ENCODE measurements around the gene SH3GL3.

Gene SH3GL3

GRCh38 chr15:83653639-83654378, 206.7 kb downstream of the SH3GL3 start, which contains the start of gene ADAMTSL3:
ADAMTSL3 (plus strand) TSS chr15:83654123; CDS start chr15:83655762, 1,639 bp downstream.
- TF ChIP-seq YY1 (IDR thresholded peaks at IDR 0.05; ENCODE audit: insufficient read depth, insufficient read length) = no peak
- TF ChIP-seq ZNF274 (IDR thresholded peaks at IDR 0.05; ENCODE audit: low read depth, low read length) = no peak
- no peak for TF ChIP-seq SUZ12 (IDR thresholded peaks at IDR 0.05; ENCODE audit: extremely low read depth, insufficient read depth, insufficient read length)
- Histone ChIP-seq H3K27me3 (ENCODE audit: insufficient read depth, insufficient read length) (peaks cover 34% of the 10 kb centered on the region), H3K9me3 (ENCODE audit: insufficient read depth, low read length) (no peaks in the 10 kb centered on the region), H3K4me3 (ENCODE audit: insufficient read length, low read depth) (peak within 1 kb of the TSS; percentile 69), H3K9ac (ENCODE audit: insufficient read length, low read depth) (peak within 1 kb of the TSS; percentile 79), H3K36me3 (ENCODE audit: insufficient read depth, insufficient read length, low read length) (peaks cover 8% of the 10 kb centered on the region), H3K4me1 (ENCODE audit: insufficient read depth, insufficient read length) (peaks cover 8% of the 10 kb centered on the region)
- DNase-seq (ENCODE audit: low read depth, low spot score) = peak; percentile 74

- DNase-seq (ENCODE audit: low read depth, low spot score) = no peak
- Histone ChIP-seq H3K27me3 (ENCODE audit: insufficient read depth, insufficient read length) (peaks cover 34% of the 10 kb centered on the region), H3K9me3 (ENCODE audit: insufficient read depth, low read length) (no peaks in the 10 kb centered on the region), H3K4me3 (ENCODE audit: insufficient read length, low read depth) (peak overlapping the region; percentile 69), H3K4me1 (ENCODE audit: insufficient read depth, insufficient read length) (peaks cover 8% of the 10 kb centered on the region), H3K9ac (ENCODE audit: insufficient read length, low read depth) (peak overlapping the region; percentile 79), H3K36me3 (ENCODE audit: insufficient read depth, insufficient read length, low read length) (peaks cover 8% of the 10 kb centered on the region)
- TF ChIP-seq YY1 (IDR thresholded peaks at IDR 0.05; ENCODE audit: insufficient read depth, insufficient read length) = no peak
- TF ChIP-seq SUZ12 (IDR thresholded peaks at IDR 0.05; ENCODE audit: extremely low read depth, insufficient read depth, insufficient read length) = no peak
- no peak for TF ChIP-seq ZNF274 (IDR thresholded peaks at IDR 0.05; ENCODE audit: low read depth, low read length)
These were observed 207.5 kb downstream of the SH3GL3 start for GRCh38 chr15:83654379-83655236.

GRCh38 chr15:83655237-83655616, 208.1 kb downstream of the SH3GL3 start:
- Histone ChIP-seq H3K4me3 (ENCODE audit: insufficient read length, low read depth) (no peak overlapping the region), H3K9me3 (ENCODE audit: insufficient read depth, low read length) (no peaks in the 10 kb centered on the region; the same call in 1 of the 2 replicates), H3K36me3 (ENCODE audit: insufficient read depth, insufficient read length, low read length) (peaks cover 12% of the 10 kb centered on the region), H3K4me1 (ENCODE audit: insufficient read depth, insufficient read length) (peaks cover 8% of the 10 kb centered on the region), H3K27me3 (ENCODE audit: insufficient read depth, insufficient read length) (peaks cover 34% of the 10 kb centered on the region), H3K9ac (ENCODE audit: insufficient read length, low read depth) (peak overlapping the region; percentile 79)
- TF ChIP-seq SUZ12 (IDR thresholded peaks at IDR 0.05; ENCODE audit: extremely low read depth, insufficient read depth, insufficient read length) = no peak
- TF ChIP-seq YY1 (IDR thresholded peaks at IDR 0.05; ENCODE audit: insufficient read depth, insufficient read length) = no peak
- TF ChIP-seq ZNF274 (IDR thresholded peaks at IDR 0.05; ENCODE audit: low read depth, low read length) = no peak
- DNase-seq (ENCODE audit: low read depth, low spot score) = no peak

GRCh38 chr15:83656192-83656591, 209.1 kb downstream of the SH3GL3 start:
- Histone ChIP-seq H3K36me3 (ENCODE audit: insufficient read depth, insufficient read length, low read length) (peaks cover 13% of the 10 kb centered on the region), H3K4me3 (ENCODE audit: insufficient read length, low read depth) (no peak overlapping the region), H3K9me3 (ENCODE audit: insufficient read depth, low read length) (no peaks in the 10 kb centered on the region; the same call in 1 of the 2 replicates), H3K4me1 (ENCODE audit: insufficient read depth, insufficient read length) (peaks cover 6% of the 10 kb centered on the region), H3K27me3 (ENCODE audit: insufficient read depth, insufficient read length) (peaks cover 34% of the 10 kb centered on the region), H3K9ac (ENCODE audit: insufficient read length, low read depth) (no peak overlapping the region)
- no peak for DNase-seq (ENCODE audit: low read depth, low spot score)
- no peak for TF ChIP-seq YY1 (IDR thresholded peaks at IDR 0.05; ENCODE audit: insufficient read depth, insufficient read length)
- TF ChIP-seq SUZ12 (IDR thresholded peaks at IDR 0.05; ENCODE audit: extremely low read depth, insufficient read depth, insufficient read length) = no peak
- TF ChIP-seq ZNF274 (IDR thresholded peaks at IDR 0.05; ENCODE audit: low read depth, low read length) = no peak

GRCh38 chr15:83656943-83657528, 209.9 kb downstream of the SH3GL3 start:
- H3K9me3 ChIP-seq (ENCODE audit: insufficient read depth, low read length) = no peaks in the 10 kb centered on the region; the same call in 1 of the 2 replicates
- no peak overlapping the region for H3K9ac ChIP-seq (ENCODE audit: insufficient read length, low read depth)
- peaks cover 32% of the 10 kb centered on the region for H3K27me3 ChIP-seq (ENCODE audit: insufficient read depth, insufficient read length)
- peaks cover 6% of the 10 kb centered on the region for H3K4me1 ChIP-seq (ENCODE audit: insufficient read depth, insufficient read length)
- peaks cover 13% of the 10 kb centered on the region for H3K36me3 ChIP-seq (ENCODE audit: insufficient read depth, insufficient read length, low read length)
- H3K4me3 ChIP-seq (ENCODE audit: insufficient read length, low read depth) = no peak overlapping the region
- TF ChIP-seq YY1 (IDR thresholded peaks at IDR 0.05; ENCODE audit: insufficient read depth, insufficient read length) = no peak
- TF ChIP-seq SUZ12 (IDR thresholded peaks at IDR 0.05; ENCODE audit: extremely low read depth, insufficient read depth, insufficient read length) = no peak
- no peak for TF ChIP-seq ZNF274 (IDR thresholded peaks at IDR 0.05; ENCODE audit: low read depth, low read length)
- DNase-seq (ENCODE audit: low read depth, low spot score) = no peak

- DNase-seq (ENCODE audit: low read depth, low spot score) = no peak
These were observed 210.4 kb downstream of the SH3GL3 start for GRCh38 chr15:83657549-83657948.

More at GRCh38 chr15:83657549-83657948, 210.4 kb downstream of the SH3GL3 start:
- peaks cover 27% of the 10 kb centered on the region for H3K27me3 ChIP-seq (ENCODE audit: insufficient read depth, insufficient read length)
- H3K9ac ChIP-seq (ENCODE audit: insufficient read length, low read depth) = no peak overlapping the region
- no peak overlapping the region for H3K4me3 ChIP-seq (ENCODE audit: insufficient read length, low read depth)
- TF ChIP-seq SUZ12 (IDR thresholded peaks at IDR 0.05; ENCODE audit: extremely low read depth, insufficient read depth, insufficient read length) (no peak), ZNF274 (IDR thresholded peaks at IDR 0.05; ENCODE audit: low read depth, low read length) (no peak), YY1 (IDR thresholded peaks at IDR 0.05; ENCODE audit: insufficient read depth, insufficient read length) (no peak)
- peaks cover 13% of the 10 kb centered on the region for H3K36me3 ChIP-seq (ENCODE audit: insufficient read depth, insufficient read length, low read length)
- H3K9me3 ChIP-seq (ENCODE audit: insufficient read depth, low read length) = no peaks in the 10 kb centered on the region; the same call in 1 of the 2 replicates
- peaks cover 6% of the 10 kb centered on the region for H3K4me1 ChIP-seq (ENCODE audit: insufficient read depth, insufficient read length)

Measured in NT2/D1 (cell line).